GM23338 (cell line): Measurements from ENCODE around the gene SLC6A13. TPM values are rescaled to one million over a fixed set of nuclear protein-coding genes. Genes with fewer than 3 reads are reported as not detected.

Source experiments
- ATAC-seq: fragments of 200-7000 bp; cut with Tn5 transposase; 3 replicates; pipeline ENCODE4 v1.9.1; 2020
- DNase-seq: peaks from one replicate; pipeline ENCODE4 v3.0.0-alpha.2; 2015; ENCODE audit warnings: low spot score
- H2AFZ ChIP-seq: fragments of 200-600 bp; sonication (generic); 2 replicates; pipeline ENCODE4 v1.8.0; 2016; ENCODE audit warnings: antibody characterized with exemption, mild to moderate bottlenecking, moderate library complexity
- H3F3A ChIP-seq: fragments of 200-600 bp; sonication (generic); replicated peaks from 2 replicates; pipeline ENCODE4 v1.8.0; 2017; ENCODE audit warnings: antibody characterized with exemption, mixed run types, low read depth
- H3K27ac ChIP-seq: fragments of 200-600 bp; sonication (generic); 2 replicates; pipeline ENCODE4 v1.6.1; 2016; ENCODE audit warnings: low read depth
- H3K27me3 ChIP-seq: fragments of 200-600 bp; sonication (generic); 2 replicates; pipeline ENCODE4 v1.8.0; 2016; ENCODE audit warnings: mild to moderate bottlenecking, mixed run types, moderate library complexity; ENCODE audit not compliant: insufficient read depth
- H3K36me3 ChIP-seq: fragments of 200-600 bp; sonication (generic); 2 replicates; pipeline ENCODE4 v1.8.0; 2016; ENCODE audit warnings: mild to moderate bottlenecking; ENCODE audit not compliant: insufficient read depth
- H3K4me1 ChIP-seq: fragments of 200-600 bp; sonication (generic); 2 replicates; pipeline ENCODE4 v1.8.0; 2016; ENCODE audit warnings: mild to moderate bottlenecking, moderate library complexity; ENCODE audit not compliant: insufficient read depth
- H3K4me2 ChIP-seq: fragments of 200-600 bp; sonication (generic); 2 replicates; pipeline ENCODE4 v1.7.1; 2017; ENCODE audit warnings: mixed run types
- H3K4me3 ChIP-seq: fragments of 200-600 bp; sonication (generic); 2 replicates; pipeline ENCODE4 v1.6.1; 2016; ENCODE audit warnings: mixed run types
- H3K79me2 ChIP-seq: fragments of 200-600 bp; sonication (generic); replicated peaks from 2 replicates; pipeline ENCODE4 v1.8.0; 2017; ENCODE audit warnings: mild to moderate bottlenecking; ENCODE audit not compliant: insufficient read depth
- H3K9me2 ChIP-seq: fragments of 200-600 bp; sonication (generic); 2 replicates; pipeline ENCODE4 v1.8.0; 2017; ENCODE audit not compliant: insufficient read depth
- H4K20me1 ChIP-seq: fragments of 200-600 bp; sonication (generic); replicated peaks from 2 replicates; pipeline ENCODE4 v1.8.0; 2017; ENCODE audit warnings: mild to moderate bottlenecking; ENCODE audit not compliant: insufficient read depth
- H3K27ac Mint-ChIP-seq: 2 replicates; pipeline ENCODE4 v1.8.0; 2020; ENCODE audit warnings: inconsistent platforms, mild to moderate bottlenecking, moderate library complexity, mixed read lengths
- H3K27me3 Mint-ChIP-seq: 3 replicates; pipeline ENCODE4 v1.8.0; 2022; ENCODE audit warnings: low read depth, mild to moderate bottlenecking, moderate library complexity, mixed read lengths, inconsistent platforms; ENCODE audit not compliant: insufficient read depth, poor library complexity
- H3K36me3 Mint-ChIP-seq: 3 replicates; pipeline ENCODE4 v1.8.0; 2021; ENCODE audit warnings: low read depth, mild to moderate bottlenecking, inconsistent platforms, moderate library complexity, mixed read lengths
- H3K4me1 Mint-ChIP-seq: 3 replicates; pipeline ENCODE4 v1.8.0; 2020; ENCODE audit warnings: mild to moderate bottlenecking, inconsistent platforms, mixed read lengths
- H3K4me3 Mint-ChIP-seq: 3 replicates; pipeline ENCODE4 v1.8.0; 2021; ENCODE audit warnings: moderate library complexity, mild to moderate bottlenecking, inconsistent platforms, mixed read lengths
- H3K9me3 Mint-ChIP-seq: 3 replicates; pipeline ENCODE4 v1.8.0; 2020; ENCODE audit warnings: moderate library complexity, mild to moderate bottlenecking, inconsistent platforms, mixed read lengths
- EZH2 ChIP-seq: fragments of 200-600 bp; sonication (generic); IDR thresholded peaks from one replicate; pipeline ENCODE4 v1.8.0; 2017; ENCODE audit warnings: antibody characterized with exemption, mild to moderate bottlenecking, low read depth; ENCODE audit not compliant: unreplicated experiment
- EZH2phosphoT487 ChIP-seq: fragments of 200-600 bp; sonication (generic); IDR thresholded peaks from one replicate; pipeline ENCODE4 v1.8.1; 2018; ENCODE audit warnings: antibody characterized with exemption; ENCODE audit not compliant: unreplicated experiment
- JUNB ChIP-seq: IDR thresholded peaks from one replicate; pipeline ENCODE4 v1.6.1; 2016; ENCODE audit warnings: antibody characterized with exemption; ENCODE audit not compliant: unreplicated experiment
- NANOG ChIP-seq: IDR thresholded peaks from 2 replicates; pipeline ENCODE4 v1.6.1; 2016; ENCODE audit warnings: antibody characterized with exemption, borderline replicate concordance
- POLR2AphosphoS5 ChIP-seq: IDR thresholded peaks from 2 replicates; pipeline ENCODE4 v1.6.1; 2016; ENCODE audit warnings: antibody characterized with exemption, low read depth
- REST ChIP-seq: IDR thresholded peaks from one replicate; pipeline ENCODE4 v1.6.1; 2018; ENCODE audit warnings: antibody characterized with exemption; ENCODE audit not compliant: unreplicated experiment
- STAT1 ChIP-seq: IDR thresholded peaks from one replicate; pipeline ENCODE4 v1.6.1; 2016; ENCODE audit warnings: antibody characterized with exemption; ENCODE audit not compliant: unreplicated experiment
- ZNF114 ChIP-seq: fragments of 250-450 bp; sonication (Bioruptor Pico); IDR thresholded peaks from 2 replicates; pipeline ENCODE4 v1.5.0; 2020; ENCODE audit warnings: mild to moderate bottlenecking, moderate library complexity
- ZNF331 ChIP-seq: fragments of 250-450 bp; sonication (Bioruptor Pico); IDR thresholded peaks from 2 replicates; pipeline ENCODE4 v1.5.0; 2020; ENCODE audit warnings: low read depth, mild to moderate bottlenecking, moderate library complexity
- ZNF462 ChIP-seq: fragments of 250-450 bp; sonication (Bioruptor Pico); IDR thresholded peaks from 2 replicates; pipeline ENCODE4 v1.5.0; 2020; ENCODE audit warnings: mild to moderate bottlenecking, moderate library complexity
- polyA plus RNA-seq: library from polyadenylated mRNA; unstranded; fragments of >200 nt; fragmentation: Nextera tagmentation; extraction: Ambion mirVana; gene quantifications from 2 replicates; pipeline ENCODE4 v1.2.1, GENCODE V29; 2016
- total RNA-seq: library from RNA; depleted of rRNA; stranded (reverse); fragments of >200 nt; shearing (Covaris generic); gene quantifications from 2 replicates; pipeline ENCODE4 v1.2.3, GENCODE V29; 2014
- TF ChIP-seq, protein P1 (sequence below), 2 experiments: fragments of 200-600 bp in 1 of 2; sonication (generic) in 1 of 2; conservative IDR thresholded peaks; 2 replicates each; pipeline versions ENCODE4 v1.5.1 to v1.6.1; 2016 to 2017; ENCODE audit warnings: antibody characterized with exemption in 2 of 2, low read depth in 2 of 2, mild to moderate bottlenecking in 2 of 2, moderate library complexity in 1 of 2

SLC6A13 gene
- total and polyA plus RNA-seq, 2 experiments from 2014 or later, result not detected

DNA sequence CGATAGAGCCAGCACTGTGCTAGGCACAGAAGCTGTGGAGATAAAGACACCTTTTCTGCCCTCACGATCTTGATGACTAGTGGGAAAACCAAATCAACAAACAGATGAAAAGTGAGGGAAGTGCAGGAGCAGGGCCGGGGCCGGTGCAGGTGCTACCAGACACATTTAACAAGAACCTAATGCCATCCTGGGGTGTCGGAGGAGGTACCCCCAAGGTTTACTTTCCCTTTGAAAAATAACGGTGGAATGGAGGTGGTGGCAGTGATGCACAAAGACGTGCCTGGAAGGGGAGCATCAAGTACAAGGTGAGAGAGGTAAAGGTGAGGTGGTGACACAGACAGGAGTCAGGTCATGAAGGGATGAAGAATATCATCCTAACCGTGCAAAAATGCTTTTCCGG lies 22.1 kb downstream of the SLC6A13 start (continued):
- TF ChIP-seq REST (no peak), ZNF331 (CRISPR knock-in tag) (no peak), ZNF462 (CRISPR knock-in tag) (no peak)

DNA sequence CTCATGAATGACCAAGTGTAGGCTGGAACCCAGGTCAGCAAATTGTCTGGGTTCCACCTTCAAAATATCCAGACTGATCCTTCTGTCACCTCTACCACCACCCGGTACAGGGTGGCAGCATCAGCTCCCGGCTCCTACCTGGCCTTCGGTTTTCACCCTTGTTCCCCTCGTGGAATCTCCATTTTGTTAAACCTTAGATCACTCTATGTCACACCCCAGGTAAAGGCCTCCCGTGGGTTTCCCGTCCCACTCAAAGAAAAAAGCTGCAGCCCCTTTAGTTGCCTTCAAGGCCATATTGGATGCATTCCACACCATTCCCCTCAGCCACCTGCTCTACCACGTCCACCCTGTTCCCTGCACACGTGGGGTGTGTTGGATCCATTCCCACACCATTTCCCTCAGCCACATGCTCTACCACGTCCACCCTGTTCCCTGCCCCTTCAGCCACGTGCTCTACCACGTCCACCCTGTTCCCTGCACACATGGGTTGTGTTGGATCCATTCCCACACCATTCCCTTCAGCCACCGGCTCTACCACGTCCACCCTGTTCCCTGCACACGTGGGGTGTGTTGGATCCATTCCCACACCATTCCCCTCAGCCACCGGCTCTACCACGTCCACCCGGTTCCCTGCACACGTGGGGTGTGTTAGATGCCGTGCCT lies 23.8 kb downstream of the SLC6A13 start:
- H3K4me3 ChIP-seq, result no peak overlapping the region
- no peaks in the 10 kb centered on the region for H4K20me1 ChIP-seq
- H3K36me3 ChIP-seq, result no peaks in the 10 kb centered on the region
- no peaks in the 10 kb centered on the region for H3K4me1 ChIP-seq
- no peak overlapping the region for H3K27ac Mint-ChIP-seq
- H3F3A ChIP-seq, result no peaks in the 10 kb centered on the region
- H2AFZ ChIP-seq, result no peak overlapping the region
- no peak overlapping the region for H3K27ac ChIP-seq
- no peak overlapping the region for H3K4me2 ChIP-seq
- no peaks in the 10 kb centered on the region for H3K79me2 ChIP-seq
- H3K36me3 Mint-ChIP-seq, result peaks cover 13% of the 10 kb centered on the region
- DNase-seq, result no peak
- peaks cover 30% of the 10 kb centered on the region for H3K9me3 Mint-ChIP-seq
- ATAC-seq, result no peak
- no peaks in the 10 kb centered on the region for H3K9me2 ChIP-seq
- H3K4me1 Mint-ChIP-seq, result no peaks in the 10 kb centered on the region
- H3K27me3 ChIP-seq, result no peaks in the 10 kb centered on the region
- peaks cover 6% of the 10 kb centered on the region for H3K27me3 Mint-ChIP-seq
- H3K4me3 Mint-ChIP-seq, result no peak overlapping the region
- TF ChIP-seq, protein P1, sequence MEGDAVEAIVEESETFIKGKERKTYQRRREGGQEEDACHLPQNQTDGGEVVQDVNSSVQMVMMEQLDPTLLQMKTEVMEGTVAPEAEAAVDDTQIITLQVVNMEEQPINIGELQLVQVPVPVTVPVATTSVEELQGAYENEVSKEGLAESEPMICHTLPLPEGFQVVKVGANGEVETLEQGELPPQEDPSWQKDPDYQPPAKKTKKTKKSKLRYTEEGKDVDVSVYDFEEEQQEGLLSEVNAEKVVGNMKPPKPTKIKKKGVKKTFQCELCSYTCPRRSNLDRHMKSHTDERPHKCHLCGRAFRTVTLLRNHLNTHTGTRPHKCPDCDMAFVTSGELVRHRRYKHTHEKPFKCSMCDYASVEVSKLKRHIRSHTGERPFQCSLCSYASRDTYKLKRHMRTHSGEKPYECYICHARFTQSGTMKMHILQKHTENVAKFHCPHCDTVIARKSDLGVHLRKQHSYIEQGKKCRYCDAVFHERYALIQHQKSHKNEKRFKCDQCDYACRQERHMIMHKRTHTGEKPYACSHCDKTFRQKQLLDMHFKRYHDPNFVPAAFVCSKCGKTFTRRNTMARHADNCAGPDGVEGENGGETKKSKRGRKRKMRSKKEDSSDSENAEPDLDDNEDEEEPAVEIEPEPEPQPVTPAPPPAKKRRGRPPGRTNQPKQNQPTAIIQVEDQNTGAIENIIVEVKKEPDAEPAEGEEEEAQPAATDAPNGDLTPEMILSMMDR (conservative IDR thresholded peaks at IDR 0.05; ENCODE audit: low read depth in 2 of 2), result no peak
- TF ChIP-seq STAT1 (no peak), POLR2AphosphoS5 (no peak), ZNF331 (CRISPR knock-in tag) (no peak), EZH2 (no peak), JUNB (no peak), ZNF114 (no peak), NANOG (no peak), EZH2phosphoT487 (no peak)
